ENCODE data around the gene THSD4. TPM values are rescaled to one million over a fixed set of nuclear protein-coding genes. Genes with fewer than 3 reads are reported as not detected.
A peak's percentile ranks its signal among the peaks of the same experiment; 100 is the strongest.

The THSD4 gene
- total RNA-seq, 1 experiment from 2014 or later, result 24.2 TPM

DNA sequence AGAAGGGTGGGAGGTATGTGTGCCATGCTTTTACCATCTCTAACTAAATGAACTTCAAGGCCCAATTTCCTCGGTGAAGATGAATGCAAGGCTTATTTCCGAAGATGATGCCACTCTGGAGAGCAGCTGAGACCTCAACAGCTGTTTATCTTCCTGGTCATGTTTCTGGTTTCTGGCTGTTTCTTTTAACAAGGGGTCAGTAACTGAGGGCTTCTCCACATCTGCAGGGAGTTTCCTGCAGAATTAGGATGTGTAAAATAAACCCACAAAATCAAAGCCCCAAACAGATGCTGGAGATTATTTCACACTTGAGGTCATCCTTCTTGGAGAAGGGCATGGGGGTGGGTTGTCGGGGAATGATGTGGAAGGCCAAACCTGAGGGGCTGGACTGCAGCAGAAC, 220.3 kb downstream of the THSD4 start:
- TF ChIP-seq, protein P1, sequence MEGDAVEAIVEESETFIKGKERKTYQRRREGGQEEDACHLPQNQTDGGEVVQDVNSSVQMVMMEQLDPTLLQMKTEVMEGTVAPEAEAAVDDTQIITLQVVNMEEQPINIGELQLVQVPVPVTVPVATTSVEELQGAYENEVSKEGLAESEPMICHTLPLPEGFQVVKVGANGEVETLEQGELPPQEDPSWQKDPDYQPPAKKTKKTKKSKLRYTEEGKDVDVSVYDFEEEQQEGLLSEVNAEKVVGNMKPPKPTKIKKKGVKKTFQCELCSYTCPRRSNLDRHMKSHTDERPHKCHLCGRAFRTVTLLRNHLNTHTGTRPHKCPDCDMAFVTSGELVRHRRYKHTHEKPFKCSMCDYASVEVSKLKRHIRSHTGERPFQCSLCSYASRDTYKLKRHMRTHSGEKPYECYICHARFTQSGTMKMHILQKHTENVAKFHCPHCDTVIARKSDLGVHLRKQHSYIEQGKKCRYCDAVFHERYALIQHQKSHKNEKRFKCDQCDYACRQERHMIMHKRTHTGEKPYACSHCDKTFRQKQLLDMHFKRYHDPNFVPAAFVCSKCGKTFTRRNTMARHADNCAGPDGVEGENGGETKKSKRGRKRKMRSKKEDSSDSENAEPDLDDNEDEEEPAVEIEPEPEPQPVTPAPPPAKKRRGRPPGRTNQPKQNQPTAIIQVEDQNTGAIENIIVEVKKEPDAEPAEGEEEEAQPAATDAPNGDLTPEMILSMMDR (IDR thresholded peaks at IDR 0.05; ENCODE audit: unreplicated experiment), result no peak
- Mint-ChIP-seq H3K4me1 (ENCODE audit: low read depth, unreplicated experiment) (peaks cover 32% of the 10 kb centered on the region), H3K36me3 (ENCODE audit: insufficient read depth, unreplicated experiment) (peaks cover 12% of the 10 kb centered on the region), H3K27ac (ENCODE audit: unreplicated experiment) (no peak overlapping the region), H3K4me3 (ENCODE audit: low read depth, unreplicated experiment) (no peak overlapping the region), H3K27me3 (ENCODE audit: unreplicated experiment) (no peaks in the 10 kb centered on the region), H3K9me3 (ENCODE audit: low read depth, unreplicated experiment) (no peaks in the 10 kb centered on the region)
- DNase-seq, result no peak
- CTCF ChIA-PET, result no interaction called here
- intact Hi-C loops (cut with micrococcal nuclease; ENCODE audit: unreplicated experiment), result no loop called here
- no TSS peak for BruUV-seq (replicated peaks)

DNA sequence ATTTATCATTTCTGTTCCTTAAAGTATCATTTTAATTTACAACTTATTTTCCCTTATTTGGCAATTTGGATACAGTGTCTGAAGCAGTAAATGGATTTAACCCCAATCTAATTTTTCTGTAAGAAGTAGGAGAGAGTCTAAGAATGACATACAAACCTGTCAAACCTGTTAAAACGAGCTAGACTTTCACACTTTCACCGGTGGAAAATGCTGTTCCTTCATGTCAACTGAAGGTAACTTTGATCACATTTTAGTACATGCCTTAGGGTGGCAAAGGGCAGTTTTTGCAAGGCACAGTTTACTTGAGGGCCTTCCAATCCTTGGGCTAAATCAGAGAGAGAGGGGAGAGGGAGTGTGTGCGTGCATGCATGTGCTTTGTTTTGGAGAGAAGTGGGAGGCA, 221.4 kb downstream of the THSD4 start:
- TF ChIP-seq, protein P1 (IDR thresholded peaks at IDR 0.05; ENCODE audit: unreplicated experiment), result no peak
- Mint-ChIP-seq H3K27ac (ENCODE audit: unreplicated experiment) (peak overlapping the region; percentile 51), H3K36me3 (ENCODE audit: insufficient read depth, unreplicated experiment) (peaks cover 12% of the 10 kb centered on the region), H3K27me3 (ENCODE audit: unreplicated experiment) (no peaks in the 10 kb centered on the region), H3K4me3 (ENCODE audit: low read depth, unreplicated experiment) (peak overlapping the region; percentile 4), H3K9me3 (ENCODE audit: low read depth, unreplicated experiment) (no peaks in the 10 kb centered on the region), H3K4me1 (ENCODE audit: low read depth, unreplicated experiment) (peaks cover 32% of the 10 kb centered on the region)
- intact Hi-C loops (cut with micrococcal nuclease; ENCODE audit: unreplicated experiment), result loop anchor here (2.0 kb wide), 1 partner anchor 42 kb away; no protein-coding TSS in a partner anchor
- CTCF ChIA-PET, result interaction anchor here (1.0 to 1.7 kb wide), 3 partner anchors 41 to 76 kb away, joined by 3 to 13 read pairs (median 7); no protein-coding TSS in a partner anchor
- no TSS peak for BruUV-seq (replicated peaks)
- DNase-seq, result no peak

DNA sequence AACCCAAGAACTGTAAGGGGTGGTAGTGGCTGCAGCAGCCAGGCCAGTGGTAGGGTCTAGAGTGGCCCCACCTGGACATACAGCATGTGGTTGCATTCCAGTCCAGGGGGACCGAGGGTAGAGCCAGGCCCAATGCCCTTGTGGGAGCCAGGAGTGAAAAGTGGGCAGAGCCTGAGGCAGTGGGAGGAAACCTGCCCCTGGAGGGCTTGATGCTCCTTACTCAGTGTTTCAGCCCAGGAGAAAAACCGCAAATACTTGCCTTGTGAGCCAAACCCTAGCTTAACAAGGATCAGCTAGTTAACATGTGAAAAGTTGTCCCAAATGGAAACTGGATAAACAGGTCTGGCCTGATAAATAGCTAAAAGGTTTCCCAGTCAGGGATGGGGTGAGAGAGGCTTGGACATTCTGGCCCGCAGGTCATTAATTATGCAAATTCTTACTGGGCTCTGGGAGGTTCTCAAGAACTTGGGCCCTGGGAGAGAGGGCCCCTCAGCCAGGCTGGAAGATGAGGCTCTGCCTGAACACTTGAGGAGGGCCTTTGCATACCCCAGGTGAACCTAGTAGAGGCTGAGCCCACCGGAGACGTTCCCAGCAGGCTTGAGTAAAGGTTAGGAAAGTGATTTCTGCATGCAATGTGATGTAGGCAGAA, 222.1 kb downstream of the THSD4 start:
- intact Hi-C loops (cut with micrococcal nuclease; ENCODE audit: unreplicated experiment), result loop anchor here (2.0 kb wide), 1 partner anchor 43 kb away; no protein-coding TSS in a partner anchor
- no TSS peak for BruUV-seq (replicated peaks)
- Mint-ChIP-seq H3K36me3 (ENCODE audit: insufficient read depth, unreplicated experiment) (peaks cover 12% of the 10 kb centered on the region), H3K27me3 (ENCODE audit: unreplicated experiment) (no peaks in the 10 kb centered on the region), H3K9me3 (ENCODE audit: low read depth, unreplicated experiment) (no peaks in the 10 kb centered on the region), H3K4me3 (ENCODE audit: low read depth, unreplicated experiment) (peak overlapping the region; percentile 4), H3K4me1 (ENCODE audit: low read depth, unreplicated experiment) (peaks cover 32% of the 10 kb centered on the region), H3K27ac (ENCODE audit: unreplicated experiment) (peak overlapping the region; percentile 51)
- TF ChIP-seq, protein P1 (IDR thresholded peaks at IDR 0.05; ENCODE audit: unreplicated experiment), result no peak
- CTCF ChIA-PET, result interaction anchor here (0.6 to 1.7 kb wide), 5 partner anchors 41 to 103 kb away, joined by 3 to 13 read pairs (median 4); no protein-coding TSS in a partner anchor
- peak; percentile 77 for DNase-seq

DNA sequence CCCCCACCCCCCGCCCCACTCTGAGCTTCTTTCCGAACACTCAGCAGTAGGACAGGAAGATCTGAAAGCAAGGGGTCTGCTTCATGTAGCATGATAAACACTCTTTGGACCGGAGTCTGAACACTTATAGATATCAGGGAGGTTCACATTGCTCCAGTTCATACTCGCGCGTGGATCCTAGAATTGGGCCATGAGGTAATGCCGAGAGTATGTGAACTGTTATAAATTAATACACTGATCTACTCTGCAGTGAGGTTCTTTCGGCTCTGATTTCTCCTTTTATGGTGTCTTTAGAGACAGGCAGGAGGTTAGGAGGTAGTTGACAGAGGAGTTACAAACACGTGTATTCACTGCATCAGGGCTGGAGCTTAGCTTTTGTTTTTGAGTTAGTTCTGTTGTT, 223.0 kb downstream of the THSD4 start:
- Mint-ChIP-seq H3K9me3 (ENCODE audit: low read depth, unreplicated experiment) (no peaks in the 10 kb centered on the region), H3K4me1 (ENCODE audit: low read depth, unreplicated experiment) (peaks cover 32% of the 10 kb centered on the region), H3K27me3 (ENCODE audit: unreplicated experiment) (no peaks in the 10 kb centered on the region), H3K36me3 (ENCODE audit: insufficient read depth, unreplicated experiment) (peaks cover 12% of the 10 kb centered on the region), H3K4me3 (ENCODE audit: low read depth, unreplicated experiment) (no peak overlapping the region), H3K27ac (ENCODE audit: unreplicated experiment) (peak overlapping the region; percentile 57)
- TF ChIP-seq, protein P1 (IDR thresholded peaks at IDR 0.05; ENCODE audit: unreplicated experiment), result no peak
- no TSS peak for BruUV-seq (replicated peaks)
- no peak for DNase-seq
- intact Hi-C loops (cut with micrococcal nuclease; ENCODE audit: unreplicated experiment), result no loop called here
- CTCF ChIA-PET, result interaction anchor here (1.2 kb wide), 1 partner anchor 87 kb away, joined by 4 read pairs; no protein-coding TSS in a partner anchor
